RWPE1 (cell line): ENCODE data around the gene CERS6.

Source experiments
- CTCF ChIA-PET: fragments of 350-600 bp; sonication (Branson Sonifier 250); formaldehyde crosslinking; extraction: SDS; loops from one replicate; lab custom pipeline; 2021; lab: Yijun Ruan, JAX
- POLR2A ChIA-PET: fragments of 400-600 bp; formaldehyde crosslinking; extraction: SDS; loops from one replicate; lab custom pipeline; 2020; ENCODE audit warnings: antibody characterized with exemption; ENCODE audit not compliant: low non-redundant PET; lab: Yijun Ruan, JAX
- DNase-seq: peaks from one replicate; pipeline ENCODE4 v3.0.0; 2012; ENCODE audit warnings: low spot score
- H3K27ac ChIP-seq: fragments of 450-650 bp; 2 replicates; pipeline ENCODE4 v1.5.1; 2017
- CTCF ChIP-seq: fragments of 450-650 bp; conservative IDR thresholded peaks from 2 replicates; pipeline ENCODE4 v1.5.1; 2017; ENCODE audit warnings: low read depth, mild to moderate bottlenecking

Gene CERS6

DNA sequence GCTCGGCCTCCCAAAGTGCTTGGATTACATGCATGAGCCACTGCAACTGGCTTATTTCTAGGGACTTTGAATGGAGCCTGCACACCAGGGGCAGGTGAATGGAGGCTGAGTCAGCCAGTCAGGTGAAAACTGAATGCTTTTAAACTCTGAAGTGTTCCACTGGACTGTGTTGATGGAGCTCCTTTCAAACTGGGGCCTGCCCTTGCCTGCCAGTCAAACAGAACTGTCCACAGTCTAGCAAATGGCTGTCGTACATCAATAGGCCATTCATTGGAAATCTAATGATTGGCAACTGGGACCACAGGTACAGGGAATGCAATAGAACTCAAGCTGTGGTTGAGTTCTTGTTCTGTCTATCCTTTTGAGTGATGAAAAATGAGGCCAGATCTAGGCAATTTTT, 345.4 kb downstream of the CERS6 start:
- CTCF ChIA-PET: no interaction called here
- POLR2A ChIA-PET: no interaction called here
- no peak for DNase-seq
- H3K27ac ChIP-seq: no peak overlapping the region
- no peak for TF ChIP-seq CTCF

- H3K27ac ChIP-seq: no peak within 1 kb of the TSS
- POLR2A ChIA-PET: no interaction called here
- DNase-seq: no peak
- TF ChIP-seq CTCF: no peak
- CTCF ChIA-PET: no interaction called here
These were observed 346.1 kb downstream of the CERS6 start, which contains the start of gene NOSTRIN for GRCh38 chr2:168801961-168802858. Gene NOSTRIN, plus strand, starts transcription at chr2:168802637. Its CDS starts 10 bp downstream, at chr2:168802647.

- no peak for TF ChIP-seq CTCF
- no peak overlapping the region for H3K27ac ChIP-seq
- CTCF ChIA-PET: interaction anchor here (0.6 kb wide), 1 partner anchor 12 kb away, joined by 4 read pairs; no protein-coding TSS in a partner anchor
- no peak for DNase-seq
- POLR2A ChIA-PET: no interaction called here
These were observed 347.0 kb downstream of the CERS6 start for GRCh38 chr2:168802859-168803725.

DNA sequence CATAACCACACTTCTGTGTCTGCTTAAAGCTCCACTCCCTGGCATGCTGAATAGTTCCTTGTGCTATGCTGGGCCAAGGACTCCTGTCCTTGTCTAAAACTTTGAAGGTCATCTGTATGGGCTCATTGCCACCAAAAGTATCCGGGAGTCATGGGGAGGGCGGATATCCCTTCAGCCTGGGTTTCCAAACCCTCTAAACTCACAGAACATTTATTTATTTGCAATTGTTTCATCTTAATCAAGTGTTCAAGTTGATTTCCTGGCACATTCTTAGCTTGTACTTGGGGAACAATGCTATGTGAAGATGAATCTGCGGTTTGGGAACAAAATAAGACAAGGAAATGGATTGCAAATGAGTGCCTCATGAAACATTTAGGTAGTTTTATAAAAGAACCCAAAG, 348.1 kb downstream of the CERS6 start:
- TF ChIP-seq CTCF: no peak
- no peak overlapping the region for H3K27ac ChIP-seq
- DNase-seq: no peak
- ChIA-PET POLR2A (no interaction called here), CTCF (no interaction called here)

DNA sequence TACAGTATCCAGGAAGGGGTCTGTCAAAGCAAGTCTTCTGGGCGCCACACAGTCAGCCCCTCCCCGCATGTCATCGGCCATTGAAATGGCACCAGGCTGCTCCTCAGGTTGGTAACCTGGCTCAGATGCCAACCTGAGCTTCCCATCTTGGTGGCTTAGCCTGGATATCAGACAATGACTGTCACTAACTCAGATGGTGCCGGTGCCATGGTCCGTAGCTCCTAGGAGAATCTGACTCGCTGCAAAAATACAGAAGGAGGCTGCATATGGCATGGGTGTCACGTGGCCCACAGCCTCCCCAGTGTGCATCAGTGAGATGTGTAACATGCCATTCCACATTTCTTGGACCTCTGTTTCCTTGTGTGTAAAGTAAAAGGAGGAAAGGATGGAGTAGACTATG, 349.5 kb downstream of the CERS6 start:
- no peak for DNase-seq
- POLR2A ChIA-PET: no interaction called here
- TF ChIP-seq CTCF: no peak
- CTCF ChIA-PET: no interaction called here
- no peak overlapping the region for H3K27ac ChIP-seq

DNA sequence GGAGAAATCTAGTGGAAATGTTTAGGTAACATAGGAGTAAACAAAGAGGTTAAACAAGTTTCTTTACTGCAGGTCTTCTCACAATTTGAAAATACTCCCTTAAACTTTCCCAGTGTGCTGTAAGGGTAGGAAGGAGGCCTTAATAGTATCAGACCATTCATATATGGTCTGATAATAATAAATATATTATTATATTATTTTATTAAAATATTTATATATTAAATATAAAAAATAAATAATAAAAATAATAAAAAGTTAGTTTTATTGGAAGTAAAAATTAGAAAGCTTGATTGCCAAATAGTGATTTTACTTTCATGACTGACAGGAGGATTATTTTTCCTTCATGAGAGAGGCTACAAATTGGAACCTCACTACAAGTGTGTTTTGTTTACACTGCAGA, 353.5 kb downstream of the CERS6 start:
- POLR2A ChIA-PET: no interaction called here
- no peak for TF ChIP-seq CTCF
- no peak for DNase-seq
- CTCF ChIA-PET: no interaction called here
- H3K27ac ChIP-seq: no peak overlapping the region
